ENCODE data around the gene RPL18A. TPM values are rescaled to one million over a fixed set of nuclear protein-coding genes. Genes with fewer than 3 reads are reported as not detected.

RPL18A gene
- total RNA-seq, 6 experiments from 2014 or later = 1,774 to 2,038 (median 1,892) TPM

- Mint-ChIP-seq H3K4me1 (ENCODE audit: low read depth) (no peaks in the 10 kb centered on the region), H3K4me3 (no peak overlapping the region)
- TF ChIP-seq, protein P1, sequence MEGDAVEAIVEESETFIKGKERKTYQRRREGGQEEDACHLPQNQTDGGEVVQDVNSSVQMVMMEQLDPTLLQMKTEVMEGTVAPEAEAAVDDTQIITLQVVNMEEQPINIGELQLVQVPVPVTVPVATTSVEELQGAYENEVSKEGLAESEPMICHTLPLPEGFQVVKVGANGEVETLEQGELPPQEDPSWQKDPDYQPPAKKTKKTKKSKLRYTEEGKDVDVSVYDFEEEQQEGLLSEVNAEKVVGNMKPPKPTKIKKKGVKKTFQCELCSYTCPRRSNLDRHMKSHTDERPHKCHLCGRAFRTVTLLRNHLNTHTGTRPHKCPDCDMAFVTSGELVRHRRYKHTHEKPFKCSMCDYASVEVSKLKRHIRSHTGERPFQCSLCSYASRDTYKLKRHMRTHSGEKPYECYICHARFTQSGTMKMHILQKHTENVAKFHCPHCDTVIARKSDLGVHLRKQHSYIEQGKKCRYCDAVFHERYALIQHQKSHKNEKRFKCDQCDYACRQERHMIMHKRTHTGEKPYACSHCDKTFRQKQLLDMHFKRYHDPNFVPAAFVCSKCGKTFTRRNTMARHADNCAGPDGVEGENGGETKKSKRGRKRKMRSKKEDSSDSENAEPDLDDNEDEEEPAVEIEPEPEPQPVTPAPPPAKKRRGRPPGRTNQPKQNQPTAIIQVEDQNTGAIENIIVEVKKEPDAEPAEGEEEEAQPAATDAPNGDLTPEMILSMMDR (IDR thresholded peaks at IDR 0.05) = no peak
Measured at GRCh38 chr19:17831419-17831888, 28.3 kb upstream of the RPL18A start.

GRCh38 chr19:17832443-17833208 is 27.1 kb upstream of the RPL18A start:
- DNase-seq = no peak
- no peak overlapping the region for H3K27ac Mint-ChIP-seq
- H3K27me3 Mint-ChIP-seq (ENCODE audit: insufficient read depth) = peaks cover 14% of the 10 kb centered on the region
- no peaks in the 10 kb centered on the region for H3K4me1 Mint-ChIP-seq (ENCODE audit: low read depth)
- TF ChIP-seq, protein P1 (IDR thresholded peaks at IDR 0.05) = no peak
- no peaks in the 10 kb centered on the region for H3K36me3 Mint-ChIP-seq (ENCODE audit: low read depth)
- H3K4me3 Mint-ChIP-seq = no peak overlapping the region
- no peaks in the 10 kb centered on the region for H3K9me3 Mint-ChIP-seq

More at GRCh38 chr19:17831419-17831888, 28.3 kb upstream of the RPL18A start:
- no peak for DNase-seq
- Mint-ChIP-seq H3K9me3 (no peaks in the 10 kb centered on the region), H3K27me3 (ENCODE audit: insufficient read depth) (peaks cover 14% of the 10 kb centered on the region), H3K36me3 (ENCODE audit: low read depth) (no peaks in the 10 kb centered on the region), H3K27ac (no peak overlapping the region)

GRCh38 chr19:17834350-17835181 is 25.1 kb upstream of the RPL18A start:
- H3K4me1 Mint-ChIP-seq (ENCODE audit: low read depth) = no peaks in the 10 kb centered on the region
- TF ChIP-seq, protein P1 (IDR thresholded peaks at IDR 0.05) = peak; percentile 40
- DNase-seq = no peak

GRCh38 chr19:17835182-17836006 is 24.3 kb upstream of the RPL18A start:
- Mint-ChIP-seq H3K9me3 (no peaks in the 10 kb centered on the region), H3K27me3 (ENCODE audit: insufficient read depth) (peaks cover 15% of the 10 kb centered on the region), H3K27ac (no peak overlapping the region), H3K4me1 (ENCODE audit: low read depth) (no peaks in the 10 kb centered on the region), H3K4me3 (no peak overlapping the region), H3K36me3 (ENCODE audit: low read depth) (no peaks in the 10 kb centered on the region)
- no peak for DNase-seq
- TF ChIP-seq, protein P1 (IDR thresholded peaks at IDR 0.05) = no peak

More at GRCh38 chr19:17834350-17835181, 25.1 kb upstream of the RPL18A start:
- peaks cover 16% of the 10 kb centered on the region for H3K27me3 Mint-ChIP-seq (ENCODE audit: insufficient read depth)
- H3K36me3 Mint-ChIP-seq (ENCODE audit: low read depth) = no peaks in the 10 kb centered on the region
- no peak overlapping the region for H3K4me3 Mint-ChIP-seq
- H3K9me3 Mint-ChIP-seq = no peaks in the 10 kb centered on the region
- H3K27ac Mint-ChIP-seq = no peak overlapping the region

DNA sequence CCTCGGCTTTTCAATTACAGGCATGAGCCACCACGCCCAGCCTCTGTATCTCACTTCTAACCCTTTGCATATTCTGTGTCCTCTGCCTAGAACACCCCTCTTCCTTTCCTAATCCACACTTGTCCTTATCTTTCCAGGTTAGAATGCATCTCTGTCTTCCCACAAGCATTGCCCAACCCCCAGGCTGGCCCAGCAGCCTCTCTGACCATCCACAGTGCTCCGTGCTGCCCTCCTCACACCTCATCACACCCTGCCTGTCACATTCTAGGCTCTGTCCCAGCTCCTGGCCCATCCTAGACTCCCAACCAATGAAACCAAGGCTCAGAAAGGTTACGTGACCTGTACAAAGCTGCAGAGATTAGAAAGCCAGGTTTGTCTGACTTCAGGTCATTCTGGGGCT is 23.2 kb upstream of the RPL18A start:
- H3K9me3 Mint-ChIP-seq = no peaks in the 10 kb centered on the region
- no peaks in the 10 kb centered on the region for H3K36me3 Mint-ChIP-seq (ENCODE audit: low read depth)
- H3K27me3 Mint-ChIP-seq (ENCODE audit: insufficient read depth) = peaks cover 12% of the 10 kb centered on the region
- H3K4me3 Mint-ChIP-seq = no peak overlapping the region
- H3K4me1 Mint-ChIP-seq (ENCODE audit: low read depth) = no peaks in the 10 kb centered on the region; the same call in 1 of the 2 replicates
- H3K27ac Mint-ChIP-seq = no peak overlapping the region
- TF ChIP-seq, protein P1 (IDR thresholded peaks at IDR 0.05) = no peak
- DNase-seq = no peak
